Measurements from ENCODE around the gene TCF7L2.
A peak's percentile ranks its signal among the peaks of the same experiment; 100 is the strongest.
"Not testable (repeated sequence)": the region's sequence is repeated elsewhere in the genome, so short reads cannot be mapped to it uniquely, and the experiment has no call there.

Gene TCF7L2

GRCh38 chr10:113047963-113048781 is 98.1 kb downstream of the TCF7L2 start:
- no peak for DNase-seq

GRCh38 chr10:113049881-113050280 is 99.8 kb downstream of the TCF7L2 start:
- no peak for DNase-seq

GRCh38 chr10:113052076-113052830 is 102.2 kb downstream of the TCF7L2 start:
- peak in 1 of 2 experiments; percentile 17 for DNase-seq

GRCh38 chr10:113053091-113053490 is 103.0 kb downstream of the TCF7L2 start:
- no peak for DNase-seq

GRCh38 chr10:113053881-113054280 is 103.8 kb downstream of the TCF7L2 start:
- DNase-seq, result no peak

GRCh38 chr10:113055458-113055857 is 105.4 kb downstream of the TCF7L2 start:
- no peak for DNase-seq

GRCh38 chr10:113056030-113056429 is 106.0 kb downstream of the TCF7L2 start:
- no peak for DNase-seq

GRCh38 chr10:113056441-113057021 is 106.5 kb downstream of the TCF7L2 start:
- no peak for DNase-seq

- no peak for DNase-seq
Observed at GRCh38 chr10:113057948-113058522, 108.0 kb downstream of the TCF7L2 start.

- no peak for DNase-seq
Observed at GRCh38 chr10:113058523-113059370, 108.7 kb downstream of the TCF7L2 start.

GRCh38 chr10:113059371-113059780 is 109.3 kb downstream of the TCF7L2 start:
- DNase-seq, result no peak

- peak; percentile 21 to 31 for DNase-seq
Observed at GRCh38 chr10:113060201-113061053, 110.4 kb downstream of the TCF7L2 start.

- DNase-seq, result no peak
Observed at GRCh38 chr10:113061054-113061430, 111.0 kb downstream of the TCF7L2 start.

GRCh38 chr10:113061557-113061956 is 111.5 kb downstream of the TCF7L2 start:
- no peak for DNase-seq

- no peak for DNase-seq
Observed at GRCh38 chr10:113063043-113063967, 113.3 kb downstream of the TCF7L2 start.

GRCh38 chr10:113064039-113064438 is 114.0 kb downstream of the TCF7L2 start:
- no peak for DNase-seq

- not testable (repeated sequence) for DNase-seq
Observed at GRCh38 chr10:113066120-113066519, 116.1 kb downstream of the TCF7L2 start.

GRCh38 chr10:113066561-113067312 is 116.7 kb downstream of the TCF7L2 start:
- no peak for DNase-seq

- no peak for DNase-seq
Observed at GRCh38 chr10:113067501-113067900, 117.5 kb downstream of the TCF7L2 start.
